GDM1 (cell line): ENCODE results near the gene ADGRD1.

Experiments
- DNase-seq: peaks from one replicate; lab custom pipeline; 2025; lab: John Stamatoyannopoulos, UW

Gene ADGRD1

DNA sequence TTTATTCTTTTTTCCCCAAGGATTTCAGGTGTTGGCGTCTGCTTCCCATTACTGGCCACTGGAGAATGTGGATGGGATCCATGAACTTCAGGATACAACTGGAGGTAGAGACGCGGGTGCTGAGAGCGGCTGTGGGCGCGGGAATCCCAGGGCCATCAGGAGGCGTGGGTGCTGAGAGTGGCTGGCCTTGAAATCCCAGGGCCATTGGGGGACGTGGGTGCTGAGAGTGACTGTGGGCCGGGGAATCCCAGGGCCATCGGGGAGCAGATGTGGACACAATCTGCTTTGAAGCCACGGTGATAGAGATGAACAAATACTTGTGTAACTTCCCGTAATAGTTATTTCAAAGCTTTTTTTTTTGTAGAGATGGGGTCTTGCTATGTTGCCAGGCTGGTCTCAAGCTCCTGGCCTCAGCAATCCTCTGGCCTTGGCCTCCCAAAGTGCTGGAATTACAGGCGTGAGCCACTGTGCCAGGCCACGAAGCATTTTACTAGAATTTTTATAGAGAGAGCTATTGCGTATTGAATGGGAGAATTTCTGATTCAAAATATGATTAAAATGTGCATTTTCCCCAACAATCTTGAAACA lies 12.8 kb downstream of the ADGRD1 start:
- no peak for DNase-seq

DNA sequence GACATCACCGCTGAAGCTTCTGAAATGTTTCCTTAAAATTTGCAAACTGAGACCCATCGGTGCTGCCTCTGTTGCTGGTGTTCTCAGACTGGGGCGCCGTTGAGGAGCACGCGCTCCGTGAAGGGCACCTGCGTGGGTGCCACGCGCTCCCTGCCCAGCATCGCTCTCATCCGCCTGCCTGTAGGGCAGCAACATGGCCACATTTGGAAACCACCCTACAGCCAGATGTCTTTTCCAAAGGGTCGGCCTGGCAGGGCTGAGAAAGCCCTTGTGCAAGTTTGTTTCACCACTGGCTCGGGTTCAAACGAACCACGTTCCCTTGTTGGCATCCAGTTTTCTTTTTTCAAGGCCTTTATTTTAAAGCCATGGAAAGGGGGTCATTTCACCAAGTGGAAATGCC lies 13.9 kb downstream of the ADGRD1 start:
- no peak for DNase-seq

DNA sequence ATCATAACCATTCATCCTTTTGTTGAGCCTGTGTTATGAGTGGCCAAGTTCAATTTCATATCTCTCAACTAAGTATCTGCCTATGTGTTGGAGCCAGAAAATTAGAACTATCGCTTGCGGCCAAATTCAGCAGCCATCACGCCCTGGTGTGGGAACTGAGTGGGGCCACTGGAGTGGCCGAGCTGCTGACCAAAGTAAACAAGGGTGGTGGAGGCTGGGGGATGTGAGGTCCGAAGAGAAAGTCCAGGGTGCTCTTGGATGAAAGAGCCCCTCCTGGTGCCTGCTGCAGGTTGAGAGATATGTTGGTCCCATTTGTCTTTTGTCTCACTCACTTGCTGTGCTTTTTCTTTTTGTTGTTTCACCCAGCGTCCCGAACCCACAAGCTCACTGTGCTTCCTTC lies 14.9 kb downstream of the ADGRD1 start:
- no peak for DNase-seq

DNA sequence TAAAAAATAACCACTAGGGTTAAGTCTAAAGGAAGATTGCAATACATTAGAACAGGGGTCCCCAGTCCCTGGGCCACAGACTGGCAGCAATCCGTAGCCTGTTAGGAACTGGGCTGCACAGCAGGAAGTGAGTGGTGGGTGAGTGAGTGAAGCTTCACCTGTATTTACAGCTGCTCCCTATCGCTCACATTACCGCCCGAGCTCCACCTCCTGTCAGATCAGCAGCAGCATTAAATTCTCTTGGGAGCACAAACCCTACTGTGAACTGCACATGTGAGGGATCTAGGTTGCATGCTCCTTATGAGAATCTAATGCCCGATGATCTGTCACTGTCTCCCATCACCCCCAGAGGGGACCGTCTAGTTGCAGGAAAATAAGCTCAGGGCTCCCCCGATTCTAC lies 15.5 kb downstream of the ADGRD1 start:
- DNase-seq, result no peak

DNA sequence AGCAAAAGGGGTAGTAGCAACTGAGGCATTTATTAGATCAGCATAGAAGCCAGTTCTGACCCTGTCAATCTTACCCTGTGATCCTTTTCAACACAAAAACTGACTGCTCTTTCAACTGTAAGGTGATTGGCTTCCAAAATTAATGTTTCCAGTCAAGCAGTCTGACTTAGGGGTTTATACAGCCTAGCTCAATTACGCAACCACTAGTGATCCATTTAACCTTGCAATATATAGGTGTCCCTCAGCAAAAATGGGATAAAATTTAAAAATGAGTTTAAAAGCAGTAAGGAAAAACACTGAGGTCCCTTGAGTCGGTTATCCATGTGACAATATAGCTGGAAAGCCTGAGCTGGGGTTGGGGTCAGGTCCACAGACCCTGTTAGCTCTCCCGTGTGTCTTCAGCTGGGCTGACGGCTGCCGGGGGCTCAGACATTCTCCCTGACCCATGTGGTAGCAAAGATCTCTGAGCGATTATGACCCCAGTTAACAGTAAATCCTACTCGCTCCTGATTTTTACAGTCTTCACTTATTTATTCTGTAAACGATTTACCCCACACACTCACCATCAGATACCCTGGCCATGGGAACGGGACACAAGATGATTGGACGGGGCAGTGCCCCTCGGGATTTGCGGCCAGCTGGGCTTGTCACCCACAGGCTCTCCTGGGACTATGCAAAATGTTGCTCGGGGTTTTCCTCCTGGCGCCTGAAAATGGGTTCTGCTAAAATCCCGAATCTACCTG lies 16.6 kb downstream of the ADGRD1 start:
- no peak for DNase-seq

DNA sequence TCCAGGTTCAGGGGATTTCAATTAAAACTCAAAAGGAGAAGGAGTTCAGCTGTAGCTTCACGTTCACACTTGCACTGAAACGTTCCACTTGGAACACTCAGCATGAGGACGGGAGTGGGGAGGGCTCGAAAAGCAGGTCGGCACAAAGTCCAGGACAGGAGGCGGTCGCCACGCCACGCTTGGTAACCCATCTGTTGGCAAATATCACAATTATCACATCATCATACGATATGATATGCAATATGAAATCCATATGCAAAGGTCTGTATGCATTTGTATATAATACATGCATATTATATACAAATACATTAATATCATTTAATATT lies 17.2 kb downstream of the ADGRD1 start:
- no peak for DNase-seq

DNA sequence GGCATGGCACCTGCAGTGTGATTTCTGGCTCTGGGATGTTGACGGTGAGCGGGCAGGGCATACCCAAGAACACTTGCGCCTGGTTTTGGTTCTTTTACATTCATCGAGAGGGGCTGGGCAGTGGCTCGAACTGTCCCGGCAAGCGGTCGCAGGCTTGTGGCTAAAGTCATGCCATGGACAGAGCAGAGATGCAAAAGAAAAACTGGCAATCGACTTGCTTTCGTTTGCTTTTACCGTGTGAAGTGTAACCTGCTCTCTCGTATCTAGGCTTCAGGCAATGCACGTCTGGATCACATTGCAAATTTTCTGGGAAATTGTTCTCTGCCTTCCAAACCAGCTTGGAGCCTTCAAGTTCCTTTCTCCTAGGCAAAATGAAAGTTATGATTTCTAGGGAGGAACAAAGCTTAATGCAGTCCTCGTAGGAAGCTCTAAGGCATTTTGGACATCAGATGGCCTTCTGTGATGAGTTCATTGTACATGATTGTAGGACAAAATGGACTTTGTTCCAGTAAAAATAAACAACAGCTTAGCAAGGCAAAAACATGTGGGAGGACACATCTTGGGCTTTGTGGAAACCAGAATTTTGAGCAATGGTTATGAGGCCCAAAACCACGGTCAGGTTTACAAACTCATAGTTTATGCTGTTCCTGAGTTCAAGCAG lies 18.3 kb downstream of the ADGRD1 start:
- no peak for DNase-seq

DNA sequence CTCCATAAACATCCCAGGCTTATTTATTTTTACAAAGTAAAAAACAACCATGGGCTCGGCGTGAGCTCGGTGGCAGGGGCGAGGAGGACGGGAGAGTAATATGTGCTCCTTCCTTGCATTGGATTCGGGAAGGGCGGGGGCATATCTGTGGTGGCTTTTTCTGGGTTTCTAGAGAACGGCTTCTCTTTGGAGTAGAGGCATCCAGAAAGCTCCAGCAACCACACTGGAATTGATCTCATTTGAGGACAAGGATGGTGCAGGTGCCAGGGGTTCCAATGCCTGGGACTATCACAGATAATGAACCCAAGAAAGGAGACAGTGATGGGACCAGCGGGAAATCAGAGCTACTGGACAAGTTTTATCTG lies 18.9 kb downstream of the ADGRD1 start:
- no peak for DNase-seq

DNA sequence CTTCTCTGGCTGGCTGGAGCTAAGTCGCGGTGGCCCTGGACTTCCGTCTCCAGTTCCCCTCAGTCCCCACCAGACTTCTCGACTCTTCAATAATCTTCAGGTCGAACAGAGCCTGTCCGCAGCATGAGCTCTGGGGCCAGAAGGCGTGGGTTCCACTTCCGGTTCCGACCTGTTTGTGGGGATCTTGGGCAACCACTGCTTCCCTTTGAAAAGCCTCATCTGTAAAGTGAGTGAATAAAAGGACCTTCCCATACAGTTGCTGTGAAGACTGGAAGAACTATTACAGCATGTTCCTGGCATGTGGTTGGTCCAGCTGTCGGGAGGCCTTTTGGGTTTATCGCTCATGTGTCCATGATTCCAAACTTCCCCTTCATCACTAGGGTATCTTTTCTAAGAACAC lies 19.4 kb downstream of the ADGRD1 start:
- no peak for DNase-seq

DNA sequence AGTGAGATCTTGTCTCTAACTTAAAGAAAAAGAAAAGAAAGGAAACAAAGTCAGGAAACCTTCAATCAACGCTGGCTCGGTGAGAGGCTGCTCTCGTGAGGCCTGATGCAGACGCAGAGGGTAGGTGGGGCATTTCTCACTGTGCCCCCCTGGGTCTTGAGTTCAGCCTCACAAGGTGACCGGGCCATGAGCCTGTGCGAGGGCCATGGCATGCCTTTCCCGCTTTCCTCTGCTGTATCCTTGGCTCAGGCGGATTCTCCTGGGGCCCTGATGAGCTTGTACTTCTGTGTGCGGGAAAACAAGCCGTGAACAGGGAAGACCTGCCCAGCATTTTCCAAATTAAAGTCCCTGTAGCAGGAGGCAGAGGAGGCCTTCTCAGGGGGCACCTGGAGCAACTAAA lies 20.2 kb downstream of the ADGRD1 start:
- no peak for DNase-seq

DNA sequence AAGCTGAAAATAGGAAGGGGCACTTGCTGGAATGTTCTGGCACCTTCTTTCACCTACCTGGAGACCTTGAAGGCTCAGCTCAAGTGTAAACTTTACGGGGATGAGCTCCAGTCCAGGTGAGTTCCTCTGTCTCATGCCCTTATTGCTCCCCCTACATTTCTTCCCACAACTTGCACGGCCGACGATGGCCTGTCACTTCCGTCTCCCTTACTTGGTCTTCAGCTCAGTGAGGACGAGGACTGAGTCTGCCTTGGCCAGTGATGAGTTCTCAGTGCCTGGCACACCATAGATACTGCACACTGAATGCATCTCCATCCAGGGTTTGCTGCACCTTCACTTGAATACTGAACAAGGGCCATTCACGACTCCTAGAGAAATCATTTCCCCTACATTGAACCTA lies 21.4 kb downstream of the ADGRD1 start:
- DNase-seq, result no peak

DNA sequence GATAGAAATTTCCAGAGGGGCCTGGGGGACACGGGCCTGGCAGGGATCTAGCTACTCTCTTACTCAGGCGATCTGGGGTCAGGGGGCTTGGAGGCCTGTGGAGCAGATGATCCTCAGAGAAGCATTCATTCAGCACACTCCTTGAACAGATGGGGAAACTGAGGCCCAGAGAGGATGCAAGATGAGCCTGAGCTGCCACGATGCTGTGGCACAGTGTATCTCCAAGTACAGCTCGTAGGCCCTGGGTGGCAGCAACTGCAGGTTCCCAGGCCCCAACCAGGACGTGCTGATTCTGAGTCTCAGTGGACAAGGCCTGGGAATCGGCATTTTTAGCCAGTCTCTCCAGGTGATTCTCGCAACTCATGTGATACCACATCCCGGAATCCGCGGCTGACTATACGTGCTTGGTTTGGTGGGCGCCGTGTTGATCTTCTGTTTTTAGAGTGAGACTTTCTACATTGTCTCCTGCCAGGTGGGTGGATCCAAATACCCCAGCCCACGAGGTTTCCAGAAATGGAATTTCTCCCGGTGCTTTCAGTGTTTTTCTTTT lies 22.5 kb downstream of the ADGRD1 start:
- DNase-seq, result no peak

DNA sequence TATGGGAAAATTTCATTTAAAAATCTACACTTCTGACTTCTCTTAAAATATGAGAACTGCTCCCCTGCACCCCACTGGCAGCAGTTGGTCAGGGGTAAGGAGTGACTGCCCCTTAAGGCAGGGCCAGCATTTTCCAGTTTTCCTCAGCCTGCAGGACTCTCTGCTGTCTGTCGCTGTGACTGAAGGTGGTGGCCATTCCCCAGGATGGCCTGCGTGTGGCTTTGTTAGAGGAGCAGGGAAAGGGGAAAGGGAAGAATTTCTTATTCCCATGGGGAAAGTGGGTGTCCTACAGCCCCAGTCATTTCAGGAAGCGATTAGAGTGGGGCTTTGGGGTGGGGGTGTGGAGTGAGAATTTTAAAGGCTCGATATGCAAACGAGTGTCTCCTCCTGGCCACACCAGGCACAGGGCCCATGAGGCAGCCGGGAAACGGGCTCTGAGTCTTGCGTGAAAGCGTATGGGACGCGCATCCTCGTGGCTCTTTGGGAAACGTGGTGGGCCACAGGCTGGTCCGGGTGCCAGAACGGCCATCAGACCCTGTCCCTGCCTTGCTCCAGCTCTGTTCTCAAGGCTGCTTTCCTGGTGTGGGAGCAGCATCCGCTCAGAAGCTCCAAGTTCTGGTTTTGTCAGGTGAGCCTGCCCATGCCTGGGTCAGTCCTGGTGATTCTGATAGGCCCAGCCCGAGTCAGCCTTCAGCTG lies 23.5 kb downstream of the ADGRD1 start:
- DNase-seq, result no peak

DNA sequence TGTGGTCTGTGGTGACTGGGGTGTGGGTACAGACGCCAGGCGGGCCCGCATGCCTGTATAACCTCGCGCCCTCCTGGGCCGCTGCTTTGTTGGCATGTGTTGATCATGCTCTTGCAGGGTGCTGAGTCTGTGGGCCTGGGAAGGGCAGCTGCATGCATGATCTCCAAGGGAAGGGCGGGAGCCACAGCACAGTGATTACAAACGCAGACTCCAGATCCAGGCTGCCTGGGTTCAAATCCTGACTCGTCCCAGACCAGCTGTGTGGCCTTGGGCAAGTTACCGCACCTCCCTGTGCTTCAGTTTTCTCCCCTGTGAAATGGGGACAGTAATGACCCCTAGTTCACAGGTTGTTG lies 24.0 kb downstream of the ADGRD1 start:
- DNase-seq, result no peak

DNA sequence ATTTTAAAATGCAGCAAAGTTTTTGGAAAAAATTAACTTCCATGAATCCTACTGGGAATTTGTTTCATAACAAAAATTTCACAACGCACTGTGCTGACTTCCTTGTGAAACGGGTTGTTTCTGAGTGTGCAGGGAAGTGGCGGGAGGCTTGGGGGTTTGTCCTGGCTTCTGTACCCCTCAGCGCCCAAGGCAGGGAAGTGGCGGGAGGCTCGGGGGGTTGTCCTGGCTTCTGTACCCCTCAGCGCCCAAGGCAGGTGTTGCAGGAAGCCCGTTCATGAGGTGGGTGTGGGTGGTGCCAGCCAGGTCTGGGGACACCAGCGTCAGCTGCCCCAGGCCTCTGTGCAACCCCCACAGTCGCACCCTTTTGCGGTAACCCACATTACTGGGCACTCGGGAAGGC lies 25.1 kb downstream of the ADGRD1 start:
- DNase-seq, result no peak

DNA sequence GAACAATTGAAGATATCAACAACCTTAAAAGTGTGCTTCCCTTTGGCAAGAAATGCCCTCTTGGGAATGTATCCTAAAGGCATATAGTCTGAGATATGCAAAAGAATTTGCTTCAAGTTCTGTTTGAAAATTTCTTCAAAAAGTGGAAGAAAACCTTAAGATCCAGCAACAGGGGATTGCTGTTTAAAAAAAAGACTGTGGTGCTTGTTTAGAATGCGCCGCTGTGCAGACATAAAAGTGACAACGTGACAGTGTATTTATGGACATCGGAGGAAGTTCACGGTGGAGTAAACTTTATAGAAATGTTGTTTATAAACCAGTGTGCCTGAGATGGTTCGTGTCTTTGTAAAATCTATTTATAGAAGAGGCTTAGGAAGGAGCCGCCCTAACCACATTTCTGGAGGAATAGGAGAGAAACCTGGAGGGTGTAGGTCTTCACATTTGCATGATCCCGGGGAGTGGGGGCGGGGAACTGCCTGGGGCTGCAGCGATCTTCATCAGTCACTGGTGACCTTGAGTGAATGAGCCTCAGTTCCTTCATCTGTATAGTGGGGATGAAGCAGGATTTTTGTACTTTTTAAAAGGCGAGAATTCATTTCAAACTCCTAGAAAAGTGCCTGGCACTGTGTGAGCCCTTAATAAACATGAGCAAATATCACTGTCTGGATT lies 27.5 kb downstream of the ADGRD1 start:
- no peak for DNase-seq

DNA sequence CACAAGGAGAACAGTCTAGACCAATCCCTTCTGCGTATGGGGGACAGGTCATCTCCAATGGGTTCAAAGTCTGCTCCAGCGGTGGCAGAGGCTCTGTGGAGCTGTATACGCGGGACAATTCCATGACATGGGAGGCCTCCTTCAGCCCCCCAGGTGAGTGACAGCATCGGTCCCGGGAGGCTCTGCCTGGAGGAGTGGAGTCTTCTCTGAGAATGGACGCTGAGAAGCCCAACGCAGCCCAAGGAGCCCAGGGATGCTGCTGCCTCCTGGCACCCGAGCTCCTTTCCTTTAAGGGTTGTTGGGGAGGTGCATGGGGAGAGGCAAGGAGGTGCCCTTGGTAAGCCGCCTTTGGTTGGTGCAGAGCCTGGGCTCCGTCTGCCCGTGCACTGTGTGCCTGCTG lies 28.2 kb downstream of the ADGRD1 start:
- no peak for DNase-seq

DNA sequence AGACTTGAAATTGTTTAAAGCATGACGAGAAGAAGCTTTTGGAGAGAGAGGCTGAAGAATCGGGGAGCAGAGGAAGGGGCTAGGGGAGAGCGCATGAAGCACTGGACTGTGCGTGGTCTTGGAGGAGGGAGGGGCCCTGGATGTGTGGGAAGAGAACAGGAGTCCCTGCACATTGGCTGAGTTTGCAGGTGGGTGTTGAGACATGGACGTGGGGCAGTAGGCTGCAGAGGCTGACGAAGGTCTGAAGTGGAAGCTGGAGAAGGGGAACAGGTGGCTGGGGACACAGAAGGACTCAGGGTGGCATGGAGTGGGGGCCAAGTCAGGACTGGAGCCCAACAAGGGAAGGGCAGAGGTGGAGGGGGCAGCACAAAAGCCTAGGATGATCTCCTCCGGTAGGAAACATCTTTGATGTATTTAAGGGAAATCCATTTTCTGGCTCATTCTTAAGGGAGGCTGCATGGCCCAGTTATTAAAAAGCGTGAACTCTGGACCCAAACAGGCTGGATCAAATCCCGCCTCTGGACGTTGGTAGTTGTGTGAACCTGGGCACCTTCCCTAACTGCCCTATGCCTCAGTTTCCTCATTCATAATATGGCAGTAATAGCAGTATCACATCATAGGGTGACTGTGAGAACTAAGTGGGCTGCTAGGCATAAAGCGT lies 29.0 kb downstream of the ADGRD1 start:
- DNase-seq, result no peak

DNA sequence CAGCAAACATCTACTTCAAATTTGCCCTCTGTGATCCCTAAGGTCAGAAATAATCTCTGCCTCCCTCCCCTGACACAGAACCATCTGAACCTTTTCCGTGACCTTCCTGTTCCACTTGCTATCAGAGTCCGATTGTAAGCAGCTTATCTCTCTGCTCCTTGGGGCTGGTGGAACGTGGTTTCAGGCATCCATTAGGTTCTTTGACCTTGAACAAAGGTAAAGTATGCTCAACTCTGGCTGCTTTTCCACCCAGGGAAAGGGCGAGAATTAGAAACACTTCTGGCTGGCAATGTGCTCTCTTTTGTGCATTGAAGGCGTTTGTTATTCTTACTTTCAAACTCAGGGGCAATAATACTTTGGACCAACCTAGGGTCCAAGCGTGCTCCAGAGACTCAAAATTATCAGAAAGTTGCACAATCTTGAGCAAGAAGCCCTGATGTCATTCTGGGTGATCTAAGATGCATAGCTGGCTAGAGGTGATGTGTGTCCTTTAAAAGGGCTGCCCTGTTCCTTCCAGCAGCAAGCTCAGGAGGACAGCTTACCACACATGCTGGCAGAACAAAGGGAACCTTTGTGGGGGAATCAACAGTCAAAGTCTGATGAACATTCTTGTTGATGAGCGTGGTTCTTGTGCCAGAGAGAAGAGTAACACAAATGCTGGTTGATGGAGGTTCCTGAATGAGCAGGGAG lies 29.8 kb downstream of the ADGRD1 start:
- no peak for DNase-seq

DNA sequence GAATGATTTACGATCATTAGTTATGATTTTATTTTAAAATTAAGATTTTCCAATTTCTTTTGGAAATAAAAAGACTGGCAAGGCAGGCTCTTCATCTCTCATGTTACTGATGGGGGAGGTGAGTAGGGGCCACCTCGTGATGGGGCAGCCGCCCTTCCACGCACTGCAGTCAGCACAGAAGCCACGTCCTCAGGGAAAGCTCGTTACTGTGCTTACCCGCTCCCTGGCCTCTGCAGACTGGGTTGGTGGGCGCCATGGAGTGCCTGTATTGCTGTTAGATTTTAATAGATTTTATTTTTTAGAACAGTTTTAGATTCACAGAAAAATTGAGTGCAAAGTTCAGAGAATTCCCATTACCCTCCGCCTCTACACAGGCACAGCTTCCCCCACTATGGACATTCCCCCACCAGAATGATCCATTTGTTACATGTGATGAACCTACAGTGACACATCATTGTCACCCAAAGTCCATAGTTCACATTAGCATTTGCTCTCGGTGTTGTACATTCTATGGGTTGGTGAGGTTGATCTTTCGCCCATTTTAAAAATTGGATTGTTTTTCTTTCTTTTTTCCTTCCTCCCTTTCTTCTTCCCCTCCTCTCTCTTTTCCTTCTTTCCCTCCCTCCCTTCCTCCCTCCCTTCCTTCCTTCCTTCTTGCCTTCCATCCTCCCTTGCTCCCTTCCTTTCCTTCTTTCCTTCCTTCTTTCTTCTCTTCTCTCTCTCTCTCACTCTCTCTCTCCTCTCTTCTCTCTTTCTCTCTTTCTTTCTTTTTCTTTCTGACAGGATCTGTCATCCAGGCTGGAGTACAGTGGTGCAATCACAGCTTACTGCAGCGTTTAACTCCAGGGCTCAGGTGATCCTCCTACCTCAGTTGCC lies 30.7 kb downstream of the ADGRD1 start:
- DNase-seq, result no peak
